A673 (cell line): ENCODE measurements around the gene LAMP1. TPM values are rescaled to one million over a fixed set of nuclear protein-coding genes. Genes with fewer than 3 reads are reported as not detected.

ENCODE experiments used
- BruUV-seq: library from RNA; stranded (reverse); fragments of 400-500 nt; replicated peaks from 2 replicates; lab custom pipeline; 2021; lab: Mats Ljungman, UMichigan
- CTCF ChIA-PET: fragments of 300-600 bp; sonication (Branson Sonifier 250); formaldehyde crosslinking; loops from one replicate; lab custom pipeline; 2022; ENCODE audit warnings: antibody characterized with exemption; lab: Charles Lee
- POLR2A ChIA-PET: fragments of 300-600 bp; sonication (Branson Sonifier 250); formaldehyde crosslinking; loops from one replicate; lab custom pipeline; 2022; ENCODE audit warnings: antibody characterized with exemption; ENCODE audit not compliant: low non-redundant PET; lab: Charles Lee
- DNase-seq: peaks from one replicate; pipeline ENCODE4 v3.0.0-alpha.2; 2015; ENCODE audit warnings: low spot score
- H3K27ac ChIP-seq: fragments of 200-600 bp; sonication (generic); 2 replicates; pipeline ENCODE4 v1.5.1; 2016; ENCODE audit warnings: mixed run types, low read depth, mild to moderate bottlenecking, mixed read lengths, antibody characterized with exemption, low read length; ENCODE audit not compliant: poor library complexity, severe bottlenecking
- H3K27me3 ChIP-seq: fragments of 200-600 bp; sonication (generic); replicated peaks from 2 replicates; pipeline ENCODE4 v1.6.1; 2017; ENCODE audit warnings: mixed run types, low read depth, mild to moderate bottlenecking, mixed read lengths, antibody characterized with exemption, low read length; ENCODE audit not compliant: insufficient read depth, poor library complexity
- H3K36me3 ChIP-seq: fragments of 200-600 bp; sonication (generic); 2 replicates; pipeline ENCODE4 v1.6.1; 2016; ENCODE audit warnings: mixed run types, mild to moderate bottlenecking, mixed read lengths, antibody characterized with exemption, low read length; ENCODE audit not compliant: insufficient read depth, poor library complexity, severe bottlenecking
- H3K4me1 ChIP-seq: fragments of 200-600 bp; sonication (generic); 2 replicates; pipeline ENCODE4 v1.6.1; 2017; ENCODE audit warnings: mixed run types, mild to moderate bottlenecking, mixed read lengths, antibody characterized with exemption, low read length; ENCODE audit not compliant: insufficient read depth, poor library complexity, severe bottlenecking
- H3K4me3 ChIP-seq: fragments of 200-600 bp; sonication (generic); 2 replicates; pipeline ENCODE4 v1.5.1; 2016; ENCODE audit warnings: low read depth, mixed run types, mild to moderate bottlenecking, mixed read lengths, low read length; ENCODE audit not compliant: poor library complexity, severe bottlenecking
- H3K9me3 ChIP-seq: fragments of 200-600 bp; sonication (generic); 2 replicates; pipeline ENCODE4 v1.6.1; 2016; ENCODE audit warnings: mixed run types, low read depth, mild to moderate bottlenecking, mixed read lengths, antibody characterized with exemption, low read length; ENCODE audit not compliant: poor library complexity, severe bottlenecking
- CTCF ChIP-seq: fragments of 300-800, 200-600 bp; sonication (generic); conservative IDR thresholded peaks from 2 replicates; pipeline ENCODE4 v1.5.1; 2017; ENCODE audit warnings: low read depth, mild to moderate bottlenecking, antibody characterized with exemption, low read length, moderate library complexity, mixed read lengths
- EZH2 ChIP-seq: fragments of 200-600 bp; sonication (generic); IDR thresholded peaks from 2 replicates; pipeline ENCODE4 v1.6.1; 2017; ENCODE audit warnings: borderline replicate concordance, low read depth, mild to moderate bottlenecking, mixed read lengths, antibody characterized with exemption, low read length; ENCODE audit not compliant: poor library complexity, severe bottlenecking
- intact Hi-C: fragments of 100-400 bp; cut with micrococcal nuclease; formaldehyde crosslinking; loops from one replicate; pipeline ENCODE4 v1.10.0; 2022; ENCODE audit not compliant: unreplicated experiment
- total RNA-seq: library from RNA; stranded (reverse); gene quantifications from 2 replicates; pipeline ENCODE4 v1.2.3, GENCODE V29; 2021

LAMP1 gene
- total RNA-seq, 1 experiment from 2014 or later: 129 TPM

- no peak overlapping the region for H3K4me3 ChIP-seq
- intact Hi-C loops: no loop called here
- TF ChIP-seq CTCF (no peak), EZH2 (no peak)
- no peak overlapping the region for H3K27ac ChIP-seq
- DNase-seq: no peak
- H3K4me1 ChIP-seq: no peaks in the 10 kb centered on the region
- POLR2A ChIA-PET: no interaction called here
- BruUV-seq: no TSS peak
- H3K9me3 ChIP-seq: no peaks in the 10 kb centered on the region
- CTCF ChIA-PET: no interaction called here
- no peaks in the 10 kb centered on the region for H3K27me3 ChIP-seq
- no peaks in the 10 kb centered on the region for H3K36me3 ChIP-seq
Measured at GRCh38 chr13:113273321-113273720, 23.7 kb upstream of the LAMP1 start.

- H3K27ac ChIP-seq: no peak overlapping the region
- POLR2A ChIA-PET: no interaction called here
- H3K4me3 ChIP-seq: no peak overlapping the region
- intact Hi-C loops: loop anchor here (2.0 kb wide), 1 partner anchor 121 kb away; no protein-coding TSS in a partner anchor
- no peaks in the 10 kb centered on the region for H3K36me3 ChIP-seq
- no peaks in the 10 kb centered on the region for H3K4me1 ChIP-seq
- DNase-seq: no peak
- H3K27me3 ChIP-seq: no peaks in the 10 kb centered on the region
- BruUV-seq: no TSS peak
- CTCF ChIA-PET: no interaction called here
- no peaks in the 10 kb centered on the region for H3K9me3 ChIP-seq
- TF ChIP-seq EZH2 (no peak), CTCF (no peak)
Measured at GRCh38 chr13:113273851-113274590, 23.0 kb upstream of the LAMP1 start.

- intact Hi-C loops: loop anchor here (2.0 kb wide), 1 partner anchor 120 kb away; no protein-coding TSS in a partner anchor
- Histone ChIP-seq H3K27ac (no peak overlapping the region), H3K4me1 (no peaks in the 10 kb centered on the region), H3K27me3 (no peaks in the 10 kb centered on the region), H3K36me3 (no peaks in the 10 kb centered on the region), H3K9me3 (no peaks in the 10 kb centered on the region), H3K4me3 (no peak overlapping the region)
- ChIA-PET CTCF (no interaction called here), POLR2A (no interaction called here)
- DNase-seq: no peak
- TF ChIP-seq CTCF (no peak), EZH2 (no peak)
- no TSS peak for BruUV-seq
Measured at GRCh38 chr13:113274721-113275120, 22.3 kb upstream of the LAMP1 start.
